ENCODE measurements around the gene DMD.
A peak's percentile ranks its signal among the peaks of the same experiment; 100 is the strongest.
"Not testable (repeated sequence)": the region's sequence is repeated elsewhere in the genome, so short reads cannot be mapped to it uniquely, and the experiment has no call there.

DMD gene

GRCh38 chrX:32592786-32593185, 618.6 kb downstream of the DMD start:
- no peak for DNase-seq

GRCh38 chrX:32591589-32591988, 619.8 kb downstream of the DMD start:
- no peak for DNase-seq

DNA sequence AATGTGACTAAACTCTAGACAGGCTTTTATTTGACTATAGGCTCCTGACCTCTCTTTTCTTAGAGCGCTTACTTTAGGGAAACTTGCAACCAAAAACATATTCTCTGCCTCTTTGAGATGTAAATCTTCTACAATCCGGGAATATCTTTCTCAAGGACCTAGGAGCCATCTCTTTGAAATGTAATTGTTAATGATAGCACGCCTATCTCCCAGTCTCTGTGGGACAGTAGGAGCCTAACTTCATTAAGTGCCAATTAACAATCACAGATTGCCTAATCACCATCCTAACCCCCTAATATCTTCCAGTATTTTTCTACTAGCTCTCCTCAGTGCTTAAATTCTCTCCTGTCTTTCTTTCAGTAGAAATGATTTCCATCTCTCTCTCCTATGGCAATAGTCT, 628.6 kb downstream of the DMD start:
- DNase-seq: no peak

DNA sequence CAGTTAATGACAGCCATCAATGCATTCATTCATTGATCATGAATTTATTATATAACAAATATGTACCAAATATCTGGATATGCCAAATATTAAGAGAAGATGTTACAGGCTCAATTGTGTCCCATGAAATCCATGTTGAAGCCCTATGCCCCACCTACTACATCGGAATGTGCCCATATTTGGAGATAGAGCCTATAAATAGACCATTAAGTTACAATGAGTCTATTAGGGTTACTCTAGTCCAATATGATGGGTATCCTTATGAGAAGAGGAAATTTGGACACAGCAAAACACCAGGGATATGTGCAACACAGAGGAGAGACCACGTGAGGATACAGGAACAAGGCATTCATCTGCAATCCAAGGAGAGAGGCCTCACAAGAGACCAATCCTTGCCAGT, 634.5 kb downstream of the DMD start:
- DNase-seq: no peak

DNA sequence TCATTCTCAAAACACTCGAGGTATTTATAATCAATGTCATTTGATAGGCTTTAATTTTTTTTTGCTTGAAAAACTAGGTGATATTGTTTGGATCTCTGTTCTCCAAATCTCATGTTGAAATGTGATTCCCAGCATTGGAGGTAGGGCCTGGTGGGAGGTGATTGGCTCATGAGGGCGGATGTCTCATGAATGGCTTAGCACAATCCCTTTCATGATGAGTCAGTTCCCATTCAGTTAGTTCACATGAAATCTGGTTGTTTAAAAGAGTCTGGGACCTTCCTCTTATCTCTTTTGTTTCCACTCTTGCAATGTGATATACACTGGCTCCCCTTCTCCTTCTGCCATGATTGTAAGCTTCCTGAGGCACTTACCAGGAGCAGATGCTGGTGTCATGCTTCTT, 638.7 kb downstream of the DMD start:
- DNase-seq: no peak

DNA sequence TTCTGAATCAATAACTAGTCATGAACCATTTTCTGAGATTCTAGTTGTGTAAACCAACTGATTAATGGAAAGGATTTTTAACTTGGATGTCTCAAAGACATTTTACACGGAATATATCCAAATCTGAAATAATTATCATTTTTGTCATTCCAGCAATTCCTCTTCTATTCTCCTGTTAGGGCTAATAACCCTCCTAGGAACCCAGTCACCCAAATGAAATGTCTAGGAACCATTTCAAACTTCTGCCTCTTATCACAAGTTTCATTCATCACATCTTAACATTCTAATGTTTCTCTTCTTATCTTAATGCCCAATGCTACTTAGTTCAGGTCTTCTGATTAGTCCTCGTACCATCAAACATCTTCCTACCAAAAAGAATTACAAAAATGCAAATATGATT, 639.8 kb downstream of the DMD start:
- no peak for DNase-seq

DNA sequence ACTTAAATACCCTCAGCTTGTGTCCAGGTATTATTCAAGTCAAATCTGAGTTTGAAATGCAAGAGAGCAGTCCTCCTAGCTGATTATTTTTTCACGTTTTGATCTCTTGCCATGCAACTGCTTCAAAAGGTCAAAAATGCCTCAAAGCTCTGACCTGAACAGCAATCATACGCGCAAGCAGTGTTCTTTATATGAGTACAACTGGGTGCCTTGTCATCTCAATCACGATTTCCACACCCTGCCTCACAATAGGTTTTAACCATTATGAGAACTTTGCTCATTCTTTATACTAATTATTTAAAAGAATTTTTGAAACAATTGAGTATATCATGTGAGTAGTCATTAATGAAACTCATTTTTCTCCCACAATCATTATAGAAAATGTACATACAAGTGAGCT, 649.1 kb downstream of the DMD start:
- no peak for DNase-seq

GRCh38 chrX:32545101-32545500, 666.2 kb downstream of the DMD start:
- DNase-seq: no peak

GRCh38 chrX:32538554-32538953, 672.8 kb downstream of the DMD start:
- DNase-seq: no peak

DNA sequence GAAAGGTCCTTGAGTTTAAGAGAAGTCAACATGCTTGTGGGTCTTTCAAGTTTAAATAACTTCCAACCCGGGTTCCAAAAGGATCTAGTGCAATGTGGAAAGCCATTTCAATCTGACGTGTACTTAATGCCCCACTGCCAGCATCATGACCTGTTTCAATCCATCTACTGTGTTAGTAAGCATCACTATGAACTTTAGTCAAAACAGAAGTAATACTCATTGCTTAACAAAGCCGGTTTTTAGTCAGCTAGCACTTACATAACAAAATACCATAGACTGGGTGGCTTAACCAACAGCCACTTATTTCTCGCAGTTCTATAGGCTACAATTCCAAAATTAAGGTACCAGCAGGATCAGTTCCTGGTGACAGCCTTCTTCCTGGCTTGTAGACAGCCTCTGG, 677.5 kb downstream of the DMD start:
- no peak for DNase-seq

- DNase-seq: no peak
These were observed 679.1 kb downstream of the DMD start for GRCh38 chrX:32532262-32532661.

GRCh38 chrX:32530802-32531403, 680.4 kb downstream of the DMD start:
- DNase-seq: peak; percentile 71

- not testable (repeated sequence) for DNase-seq
These were observed 682.9 kb downstream of the DMD start for GRCh38 chrX:32528451-32528850.

GRCh38 chrX:32525234-32525633, 686.1 kb downstream of the DMD start:
- DNase-seq: no peak

DNA sequence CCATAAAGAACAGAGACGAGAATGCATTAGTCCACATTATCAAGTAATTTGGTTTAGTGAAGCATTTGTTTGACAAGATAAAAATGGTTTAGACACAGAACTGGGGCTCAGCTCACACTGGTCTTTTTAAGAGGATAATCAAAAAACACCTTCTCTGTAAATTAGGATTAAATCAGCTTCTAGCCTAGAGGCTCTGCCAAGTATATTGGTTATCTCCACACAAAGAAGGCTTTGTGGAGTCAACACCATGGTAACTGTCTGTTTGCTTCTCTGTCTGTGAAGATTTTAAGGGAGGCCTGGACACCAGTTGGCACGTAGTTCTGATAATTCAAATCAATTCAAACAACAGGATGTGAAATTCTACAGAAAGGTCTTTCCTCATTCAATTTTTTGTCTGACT, 687.0 kb downstream of the DMD start:
- DNase-seq: no peak

GRCh38 chrX:32520789-32521188, 690.6 kb downstream of the DMD start:
- DNase-seq: no peak

DNA sequence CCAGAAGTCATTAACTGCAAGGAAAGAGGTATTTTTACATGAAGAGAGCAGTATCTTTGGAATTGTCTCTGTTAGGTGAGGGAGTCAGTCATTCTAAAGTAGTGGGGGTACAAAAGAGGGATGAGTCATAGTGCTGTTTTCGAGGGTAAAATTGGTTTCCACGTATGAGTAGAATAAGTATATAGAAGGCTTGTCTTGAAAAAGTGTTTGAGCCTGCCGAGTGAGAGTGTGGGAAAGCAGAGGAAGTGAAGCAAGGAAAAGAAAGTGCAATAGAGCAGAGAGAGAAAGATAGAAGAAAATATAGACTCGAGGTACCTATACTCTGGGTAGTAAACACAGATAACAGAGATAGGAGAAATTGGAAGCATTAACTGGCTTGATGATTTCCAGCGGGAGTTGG, 696.4 kb downstream of the DMD start:
- DNase-seq: no peak

DNA sequence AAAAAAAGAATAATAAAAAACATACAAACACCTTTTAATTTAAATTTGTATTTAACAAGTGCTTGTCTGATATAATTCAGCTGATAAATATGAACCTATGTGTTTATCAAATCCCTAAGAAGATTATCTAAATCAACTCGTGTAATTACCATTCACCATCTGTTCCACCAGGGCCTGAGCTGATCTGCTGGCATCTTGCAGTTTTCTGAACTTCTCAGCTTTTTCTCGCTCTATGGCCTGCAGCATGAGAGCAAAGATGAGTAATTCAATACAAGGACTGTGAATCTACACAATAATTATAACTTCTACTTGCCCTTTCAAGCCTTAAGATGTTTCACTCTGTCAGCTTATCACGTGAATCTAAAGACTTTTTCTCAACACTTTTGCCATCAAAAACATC, 709.7 kb downstream of the DMD start:
- DNase-seq: no peak

DNA sequence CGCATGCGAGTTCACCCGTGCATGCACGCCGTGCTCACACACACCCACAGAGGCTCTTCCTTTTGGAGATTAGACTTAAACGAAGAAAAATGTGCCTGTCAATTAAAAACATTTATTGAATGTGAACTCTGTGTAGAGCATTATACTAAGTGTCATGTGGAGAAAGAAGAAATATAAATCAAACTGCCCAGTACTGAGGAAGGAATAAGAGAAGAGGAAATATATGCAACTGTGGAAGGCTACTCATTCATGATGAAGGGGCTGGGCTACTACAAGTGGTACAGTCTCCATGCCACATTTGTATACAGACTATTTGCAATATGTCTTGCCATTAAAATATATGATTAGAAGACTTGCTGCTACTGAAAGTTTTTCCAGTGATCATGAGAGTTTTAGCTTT, 714.7 kb downstream of the DMD start:
- DNase-seq: no peak

GRCh38 chrX:32495855-32496254, 715.5 kb downstream of the DMD start:
- DNase-seq: no peak

GRCh38 chrX:32489125-32489524, 722.2 kb downstream of the DMD start:
- DNase-seq: no peak

DNA sequence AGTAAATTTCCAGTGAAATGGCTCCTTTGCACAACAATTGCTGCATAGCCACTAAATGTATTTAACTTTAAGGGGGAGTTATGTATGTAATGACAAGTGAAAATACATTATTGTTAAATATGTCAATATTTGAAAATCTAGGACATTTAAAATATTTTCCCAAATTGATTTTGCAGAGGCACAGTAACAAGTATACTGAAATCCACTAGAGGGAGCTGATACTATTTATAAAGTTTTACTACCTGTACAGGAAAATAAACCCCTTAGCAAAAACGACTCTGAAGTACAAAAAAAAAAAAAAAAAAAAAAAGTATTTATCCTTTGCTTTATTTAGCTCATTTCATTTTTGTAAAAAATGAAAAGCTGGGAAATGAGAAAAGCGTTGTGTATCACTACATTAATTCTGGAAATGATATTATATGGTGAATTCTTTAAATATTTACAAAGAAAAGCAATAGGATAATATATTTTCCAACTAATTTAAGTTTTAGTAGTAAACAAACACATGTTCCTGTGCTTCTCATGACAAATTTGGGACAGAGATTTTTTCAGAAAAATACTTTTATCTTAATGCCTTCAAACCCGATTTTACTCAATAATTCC, 727.7 kb downstream of the DMD start:
- DNase-seq: peak; percentile 6

- no peak for DNase-seq
These were observed 731.3 kb downstream of the DMD start for GRCh38 chrX:32480019-32480418.

GRCh38 chrX:32472364-32472763, 739.0 kb downstream of the DMD start:
- no peak for DNase-seq

GRCh38 chrX:32455704-32456103, 755.6 kb downstream of the DMD start:
- no peak for DNase-seq
